NCI-H2107 (cell line): Measurements from ENCODE around the gene OR52B2.

ENCODE experiments used
- DNase-seq: peaks from one replicate; lab custom pipeline; 2025; lab: John Stamatoyannopoulos, UW

Gene OR52B2

DNA sequence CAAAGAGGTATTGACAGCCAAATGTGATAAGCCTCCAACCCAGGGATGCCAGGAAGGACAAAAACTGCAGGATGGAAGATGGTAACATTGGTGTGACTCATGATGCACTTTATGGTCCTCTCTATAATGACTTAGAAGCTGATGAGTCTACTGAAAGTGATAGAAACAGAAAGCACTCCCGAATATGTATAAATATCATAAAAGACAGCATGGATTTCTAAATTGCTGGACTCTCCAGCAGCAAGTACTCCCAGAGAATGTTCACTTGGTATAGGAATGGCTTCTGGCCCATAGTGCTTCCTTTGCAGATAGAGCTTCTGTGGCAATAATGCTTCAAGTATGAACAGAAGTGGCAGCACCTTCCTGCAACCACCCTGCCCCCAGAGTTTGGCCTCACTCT is at the start of gene OR52B2:
TSS of gene OR52B2 (minus strand) at position 101 of the 400 bp plus-strand sequence. CDS start at position 101, 0 bp downstream.
- DNase-seq, result no peak

DNA sequence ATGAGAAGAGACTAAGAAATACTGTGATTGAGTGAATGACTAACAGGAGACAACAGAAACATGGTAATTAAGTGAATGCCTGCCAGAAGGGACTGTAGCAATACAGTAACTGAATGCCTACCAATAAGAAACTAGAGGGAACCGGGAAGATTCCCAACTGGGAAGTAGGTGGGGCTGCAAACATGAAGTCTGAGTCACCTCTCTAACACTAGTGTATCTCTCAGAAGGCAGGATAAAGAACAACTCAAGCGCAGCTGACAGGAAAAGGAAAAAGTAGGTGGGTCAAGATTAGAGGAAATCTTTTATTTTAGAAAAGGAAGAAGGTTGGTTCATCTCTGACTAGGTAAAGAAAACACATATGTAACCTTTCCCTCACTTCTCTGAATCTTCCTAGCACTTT is 49.2 kb upstream of the OR52B2 start:
- no peak for DNase-seq

DNA sequence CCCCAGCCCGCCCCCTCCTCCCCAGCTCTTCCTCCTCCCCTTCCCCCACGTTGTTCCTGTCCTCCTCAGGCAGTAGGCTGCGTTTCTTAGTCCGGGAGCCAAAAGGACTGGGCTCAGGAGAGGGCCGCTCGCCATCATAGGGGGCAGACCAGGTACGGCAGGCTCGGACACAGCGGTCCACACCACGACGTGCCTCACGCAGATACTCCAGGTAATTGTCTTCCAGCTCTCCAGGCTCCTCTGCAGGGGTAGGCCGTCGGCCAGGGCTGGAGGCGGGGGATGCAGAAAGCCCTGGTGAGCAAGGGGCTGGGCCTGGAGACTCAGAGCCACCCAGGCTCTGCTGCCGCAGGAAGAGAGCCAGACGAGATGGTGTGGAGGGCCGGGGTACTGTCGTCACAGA is 47.6 kb upstream of the OR52B2 start:
- DNase-seq, result no peak

DNA sequence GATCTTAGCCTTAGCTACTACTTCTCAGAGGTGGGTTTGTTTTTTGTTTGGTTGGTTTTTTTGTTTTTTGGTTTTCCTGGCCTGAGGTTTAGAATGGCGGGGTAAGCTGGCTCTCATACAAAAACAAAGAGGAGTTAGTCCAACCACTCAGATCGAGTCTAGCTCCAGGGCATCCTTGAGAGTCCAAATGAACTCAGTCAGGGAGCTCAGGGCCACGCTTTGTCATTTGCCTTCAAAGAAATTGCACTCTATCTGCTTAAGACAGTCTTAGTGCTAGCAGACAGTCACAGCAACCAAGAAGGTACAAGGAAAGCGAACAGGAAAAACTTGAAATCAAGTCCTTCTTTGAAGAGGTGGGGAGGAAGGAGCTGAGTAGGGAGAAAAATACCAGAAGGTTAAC is 46.4 kb upstream of the OR52B2 start:
- DNase-seq, result no peak

DNA sequence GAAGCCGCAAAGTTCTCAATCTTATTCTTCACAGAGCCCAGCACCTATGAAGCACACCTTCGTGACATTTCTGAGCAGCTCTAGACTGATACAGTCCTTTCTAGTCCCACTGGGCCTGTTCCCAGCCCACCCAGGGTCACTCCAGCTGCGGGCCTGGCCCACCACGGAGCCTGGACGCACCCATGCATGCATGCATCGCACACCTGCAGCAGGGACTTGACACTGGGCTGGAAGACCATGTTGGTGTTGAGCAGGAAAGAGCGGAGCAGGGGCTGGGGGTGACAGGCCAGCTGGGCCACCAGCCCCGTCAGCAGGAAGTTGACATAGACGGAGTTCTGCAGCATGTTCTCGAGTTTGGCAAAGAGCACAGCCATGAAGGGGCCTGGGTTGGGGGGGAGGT is 44.4 kb upstream of the OR52B2 start:
- DNase-seq, result no peak

DNA sequence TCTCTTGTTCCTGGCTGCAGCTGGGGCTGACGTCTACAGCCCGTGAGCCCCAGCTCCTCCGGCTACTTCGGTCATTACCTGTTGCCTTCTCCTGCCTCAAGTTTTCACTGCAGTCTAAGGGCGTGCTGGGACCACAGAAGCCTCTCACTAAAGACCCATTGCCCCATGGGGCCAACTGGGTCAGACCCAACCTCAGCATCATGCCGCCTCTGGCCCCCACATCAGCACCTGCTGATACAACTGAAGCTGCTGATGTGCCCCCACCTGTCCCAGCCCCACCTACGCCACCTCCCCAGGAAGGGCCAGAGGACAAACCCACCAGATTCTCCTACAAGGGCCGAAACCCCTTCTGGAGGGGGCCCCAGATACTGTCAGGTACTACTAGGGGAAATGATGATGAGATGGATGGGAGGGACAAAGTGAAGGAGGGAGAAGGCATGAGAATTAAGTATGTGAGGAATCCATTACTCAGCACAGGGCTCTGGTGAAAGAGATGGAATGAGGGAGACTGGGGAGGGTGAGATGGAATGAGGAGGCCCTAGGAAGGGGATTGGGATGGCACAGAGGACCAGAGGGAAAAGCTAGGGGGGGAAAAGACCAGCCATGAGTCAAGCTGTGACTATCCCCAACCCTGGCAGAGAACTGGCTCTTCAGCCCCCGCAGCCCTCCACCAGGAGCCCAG is 40.3 kb upstream of the OR52B2 start:
- DNase-seq, result no peak

DNA sequence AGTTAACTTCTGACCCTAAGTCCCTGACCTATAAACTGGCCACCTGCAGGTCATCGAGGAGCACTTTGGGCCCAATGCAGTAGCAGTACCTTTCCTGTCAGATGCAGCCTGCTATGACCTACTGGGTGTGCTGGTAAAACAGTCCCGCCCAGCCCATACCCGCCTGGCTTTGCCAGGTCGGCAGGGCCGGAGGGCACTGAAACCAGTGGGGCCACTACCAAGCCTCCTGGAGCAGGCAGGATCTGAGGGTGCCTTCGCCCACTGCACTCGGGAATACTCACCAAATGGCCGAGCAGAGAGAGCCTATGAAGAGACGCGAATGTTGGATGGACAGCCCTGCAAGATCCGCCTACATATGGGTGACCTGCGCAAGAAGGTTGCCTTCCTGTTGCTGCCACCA is 39.7 kb upstream of the OR52B2 start:
- no peak for DNase-seq

DNA sequence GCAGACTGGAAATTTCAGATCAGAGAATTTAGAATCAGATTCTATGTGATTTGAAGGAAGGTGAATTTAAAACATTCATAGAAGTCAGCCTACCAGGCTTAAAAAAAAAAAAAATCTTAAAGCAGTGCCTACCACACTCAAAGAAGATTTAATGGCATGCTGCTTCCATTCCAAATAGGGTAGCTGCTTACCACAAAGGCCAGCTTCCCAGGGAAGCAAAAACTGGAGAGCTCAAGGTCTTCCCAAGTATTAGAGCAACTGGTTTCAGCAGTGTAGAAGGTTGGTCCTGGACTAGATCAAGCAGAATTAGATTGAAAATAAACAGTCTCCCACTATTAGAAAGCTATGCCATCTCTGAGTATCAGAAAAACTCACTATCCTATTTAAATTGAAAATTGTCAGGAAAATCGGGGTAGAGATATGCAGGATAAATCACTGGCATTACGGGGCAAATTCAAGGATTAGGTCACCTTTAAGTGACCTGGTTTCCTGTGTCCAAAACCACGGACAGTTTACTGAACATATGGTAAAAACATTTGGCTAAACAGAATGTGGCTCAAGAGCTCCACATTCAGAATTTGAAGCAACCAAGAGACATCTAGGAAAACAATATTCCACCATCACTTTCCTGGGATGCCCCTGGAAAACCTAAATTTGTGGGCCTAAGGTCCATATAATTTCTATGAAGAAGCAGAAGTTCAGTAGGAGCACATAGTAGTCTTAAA is 36.5 kb upstream of the OR52B2 start:
- DNase-seq, result no peak

DNA sequence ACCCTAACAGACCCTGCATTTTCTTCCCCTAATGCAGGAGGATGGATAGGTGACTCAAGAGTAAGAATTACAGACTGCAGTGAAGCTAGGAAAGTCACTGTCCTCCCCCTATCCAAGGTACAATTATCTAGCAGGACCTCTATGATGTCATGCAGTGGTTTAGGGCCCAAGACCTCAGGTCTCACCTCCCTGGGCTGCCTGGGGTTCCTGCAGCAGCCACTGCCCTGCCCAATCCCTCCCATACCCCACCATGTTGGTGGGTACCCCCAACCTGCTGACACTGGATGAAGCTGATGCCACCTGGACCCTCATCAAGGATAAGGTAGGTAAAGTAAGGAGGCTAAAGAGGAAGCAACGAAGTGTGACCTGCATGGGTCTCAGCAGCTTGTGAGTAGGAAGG is 35.2 kb upstream of the OR52B2 start, which contains the start of gene C11orf42:
TSS of gene C11orf42 (plus strand) at position 192 of the 400 bp plus-strand sequence. CDS start at position 251, 59 bp downstream.
- DNase-seq, result no peak

DNA sequence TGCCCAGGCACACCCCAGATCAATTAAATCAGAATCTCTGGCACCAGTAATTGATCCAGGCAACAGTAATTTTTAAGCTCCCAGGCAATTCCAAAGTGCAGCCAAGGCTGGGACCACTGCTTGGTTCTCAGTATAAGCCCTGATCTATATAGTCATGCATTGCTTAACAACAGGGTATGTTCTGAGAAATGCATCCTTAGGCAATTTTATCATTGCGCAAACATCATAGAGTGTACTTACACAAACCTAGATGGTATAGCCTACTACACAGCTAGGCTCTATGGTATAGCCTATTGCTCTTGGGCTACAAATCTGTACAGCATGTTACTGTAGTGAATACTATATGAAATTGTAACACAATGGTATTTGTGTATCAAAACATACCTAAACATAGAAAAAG is 34.6 kb upstream of the OR52B2 start:
- no peak for DNase-seq

DNA sequence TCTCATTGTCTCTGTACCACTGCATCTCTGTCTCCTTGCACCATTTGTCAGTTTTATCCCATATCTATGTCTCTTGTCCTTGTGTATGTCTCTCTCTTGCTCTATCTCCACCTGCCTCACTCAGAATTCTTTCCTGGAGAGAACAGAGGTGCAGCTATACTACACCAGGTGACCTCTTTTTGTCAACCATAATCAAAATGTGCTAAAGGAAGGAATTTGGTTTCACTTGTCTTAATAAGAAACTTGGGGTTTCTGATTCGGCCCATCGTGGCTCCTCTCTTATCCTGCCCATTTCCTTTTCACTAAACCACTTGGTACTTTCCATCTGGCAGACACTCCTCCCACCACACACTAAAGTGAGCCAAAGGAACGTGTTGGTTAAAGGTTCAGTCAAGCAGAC is 33.2 kb upstream of the OR52B2 start:
- no peak for DNase-seq

DNA sequence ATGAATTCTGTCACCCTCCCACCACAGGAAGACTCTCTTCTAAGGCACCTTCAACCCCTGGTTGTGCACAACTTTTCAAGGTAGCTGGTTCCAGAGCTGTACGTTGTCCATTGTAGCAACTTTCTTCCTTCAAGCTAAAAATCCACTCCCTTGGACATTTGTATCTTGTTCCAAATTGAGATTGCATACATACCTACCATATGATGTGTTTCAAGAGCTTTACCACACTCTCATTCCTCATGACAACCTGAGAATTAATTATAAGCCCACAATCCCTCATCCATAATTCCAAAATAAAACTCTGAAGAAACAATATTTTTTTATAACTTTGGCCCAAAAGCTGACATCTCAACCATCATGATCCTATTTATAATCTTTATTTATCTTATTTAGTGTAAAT is 31.9 kb upstream of the OR52B2 start:
- no peak for DNase-seq

DNA sequence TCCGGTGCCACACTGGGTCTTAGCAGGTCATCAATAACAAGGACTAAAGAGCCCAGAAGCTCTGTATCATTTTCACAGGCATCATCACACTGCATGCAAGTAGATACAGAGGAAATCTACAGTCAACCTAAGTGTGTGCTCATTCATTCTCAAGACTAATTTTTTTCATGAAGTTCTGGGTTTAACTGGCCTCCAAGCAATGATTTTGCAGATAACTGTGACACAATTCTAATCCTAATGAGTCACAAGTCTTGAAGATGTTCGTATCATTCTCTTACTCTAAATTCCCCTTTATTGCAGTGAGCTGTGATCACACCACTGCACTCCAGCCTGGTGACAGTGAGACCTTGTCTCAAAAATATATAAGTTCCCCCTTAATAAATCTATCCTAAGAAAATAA is 31.4 kb upstream of the OR52B2 start:
- DNase-seq, result no peak

DNA sequence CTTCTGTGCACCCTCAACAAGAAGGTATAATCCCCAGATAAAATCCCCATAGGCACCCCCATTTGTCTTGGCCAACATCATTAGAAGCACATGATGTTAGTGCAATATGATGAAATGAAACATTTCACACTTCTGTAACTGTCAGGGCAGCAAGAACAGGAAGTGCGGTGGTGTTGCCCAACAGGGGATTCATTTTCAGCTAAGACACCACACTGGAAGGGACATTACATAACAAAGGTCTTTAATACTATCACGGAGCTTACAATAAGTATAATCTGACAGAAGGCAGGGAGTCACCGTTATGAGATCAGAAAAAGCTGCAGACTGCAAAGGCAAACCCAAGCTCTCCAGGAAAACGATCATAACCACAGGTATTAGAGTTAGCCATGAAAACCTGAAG is 30.8 kb upstream of the OR52B2 start:
- DNase-seq, result no peak

DNA sequence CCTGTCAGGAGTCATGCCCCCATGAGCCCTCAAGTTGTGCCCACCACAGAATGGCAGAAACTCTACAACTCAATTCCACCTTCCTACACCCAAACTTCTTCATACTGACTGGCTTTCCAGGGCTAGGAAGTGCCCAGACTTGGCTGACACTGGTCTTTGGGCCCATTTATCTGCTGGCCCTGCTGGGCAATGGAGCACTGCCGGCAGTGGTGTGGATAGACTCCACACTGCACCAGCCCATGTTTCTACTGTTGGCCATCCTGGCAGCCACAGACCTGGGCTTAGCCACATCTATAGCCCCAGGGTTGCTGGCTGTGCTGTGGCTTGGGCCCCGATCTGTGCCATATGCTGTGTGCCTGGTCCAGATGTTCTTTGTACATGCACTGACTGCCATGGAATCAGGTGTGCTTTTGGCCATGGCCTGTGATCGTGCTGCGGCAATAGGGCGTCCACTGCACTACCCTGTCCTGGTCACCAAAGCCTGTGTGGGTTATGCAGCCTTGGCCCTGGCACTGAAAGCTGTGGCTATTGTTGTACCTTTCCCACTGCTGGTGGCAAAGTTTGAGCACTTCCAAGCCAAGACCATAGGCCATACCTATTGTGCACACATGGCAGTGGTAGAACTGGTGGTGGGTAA is 29.2 kb upstream of the OR52B2 start, which contains the start of gene OR52W1:
TSS of gene OR52W1 (plus strand) at position 51 of the 637 bp plus-strand sequence. CDS start at position 51, 0 bp downstream.
- no peak for DNase-seq

DNA sequence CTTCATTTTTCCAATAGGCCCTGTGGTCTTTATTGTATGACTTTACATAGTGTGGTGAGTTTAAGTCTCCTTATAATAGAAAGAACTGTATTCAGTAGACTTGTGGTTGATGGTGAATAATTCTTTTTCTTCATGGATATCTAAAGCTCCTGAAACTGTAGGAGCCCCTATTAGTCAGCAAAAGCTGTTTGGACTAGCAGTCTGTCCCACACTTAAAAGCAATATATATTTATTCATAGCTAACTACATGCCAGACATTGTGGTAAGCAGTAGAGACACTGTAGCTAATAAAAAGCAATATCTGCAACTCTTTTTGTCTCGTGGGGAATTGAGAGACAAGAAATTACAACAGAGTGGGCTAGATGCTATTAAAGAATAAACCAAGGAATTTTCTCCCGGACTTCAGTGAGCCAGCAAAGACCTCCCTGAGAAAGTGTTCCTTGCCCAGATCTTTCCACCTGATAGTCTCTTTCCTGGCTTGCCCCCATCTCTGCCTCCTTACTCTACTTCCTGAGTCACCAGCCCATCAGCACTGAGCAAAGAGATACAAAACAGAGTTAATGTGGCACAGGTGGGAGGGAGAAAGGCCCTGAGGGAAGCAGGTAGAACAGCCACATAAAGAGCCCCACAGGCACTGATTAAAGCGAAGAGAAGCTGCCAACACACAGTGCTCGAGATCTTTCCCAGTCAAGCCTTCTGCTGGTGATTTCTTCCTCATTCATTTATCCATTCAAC is 27.5 kb upstream of the OR52B2 start:
- DNase-seq, result no peak

DNA sequence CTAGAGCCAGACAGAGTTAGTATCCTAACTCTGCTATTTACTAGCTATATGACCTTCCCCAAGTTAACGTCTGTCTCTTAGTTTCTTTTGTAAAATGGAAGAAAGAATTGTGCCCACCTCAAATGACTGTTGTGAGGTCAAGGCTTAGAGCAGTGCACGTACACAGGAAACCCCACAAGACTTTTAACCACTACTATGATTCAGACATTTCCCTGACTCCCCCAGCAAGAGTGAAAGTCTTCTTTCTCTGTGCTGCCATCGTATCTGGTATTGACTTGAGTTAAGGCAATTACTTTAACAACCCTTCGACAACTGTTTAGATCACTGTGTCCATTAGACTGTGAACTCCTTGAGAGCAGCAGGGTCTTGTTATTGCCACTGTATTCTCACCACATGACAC is 26.3 kb upstream of the OR52B2 start:
- no peak for DNase-seq

DNA sequence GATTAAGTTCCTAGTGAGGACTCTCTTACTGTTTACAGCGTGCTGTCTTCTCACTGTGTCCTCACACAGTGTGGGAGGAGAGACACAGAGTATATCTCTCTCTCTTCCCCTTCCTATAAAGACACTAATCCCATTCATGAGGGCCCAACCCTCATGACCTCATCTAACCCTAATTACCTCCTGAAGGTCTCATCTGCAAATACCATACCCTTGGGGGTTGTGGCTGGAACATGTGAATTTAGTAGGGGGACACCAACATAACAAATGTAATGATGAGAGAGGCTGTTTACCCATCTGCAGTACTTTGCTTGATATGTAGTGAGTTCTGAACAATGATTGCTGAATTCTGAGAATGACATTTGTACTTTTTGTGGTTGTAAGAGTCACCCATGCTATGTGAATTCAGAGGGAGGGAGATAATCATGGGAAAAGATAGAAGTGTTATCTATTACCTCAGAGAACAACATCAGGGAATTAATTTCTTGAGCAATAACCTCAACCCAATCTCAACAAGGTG is 24.0 kb upstream of the OR52B2 start:
- no peak for DNase-seq

DNA sequence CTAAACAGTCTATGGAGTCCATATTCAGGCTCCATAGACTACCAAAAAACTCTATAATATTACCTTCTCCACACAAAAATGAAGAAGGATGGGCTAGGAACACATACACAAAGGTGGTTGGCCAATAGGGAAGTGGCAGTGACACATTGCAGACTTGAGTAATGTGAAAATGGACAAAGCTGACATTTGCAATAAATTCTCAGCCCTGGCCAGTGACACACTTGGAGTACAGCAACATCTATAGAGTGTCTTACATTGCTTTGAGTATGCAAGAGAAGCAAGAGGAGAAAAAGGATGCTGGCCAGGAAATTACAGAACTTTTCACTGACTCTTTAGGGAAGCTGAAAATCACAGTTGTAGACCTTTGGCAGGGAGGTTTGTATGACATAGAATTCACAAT is 21.6 kb upstream of the OR52B2 start:
- no peak for DNase-seq

DNA sequence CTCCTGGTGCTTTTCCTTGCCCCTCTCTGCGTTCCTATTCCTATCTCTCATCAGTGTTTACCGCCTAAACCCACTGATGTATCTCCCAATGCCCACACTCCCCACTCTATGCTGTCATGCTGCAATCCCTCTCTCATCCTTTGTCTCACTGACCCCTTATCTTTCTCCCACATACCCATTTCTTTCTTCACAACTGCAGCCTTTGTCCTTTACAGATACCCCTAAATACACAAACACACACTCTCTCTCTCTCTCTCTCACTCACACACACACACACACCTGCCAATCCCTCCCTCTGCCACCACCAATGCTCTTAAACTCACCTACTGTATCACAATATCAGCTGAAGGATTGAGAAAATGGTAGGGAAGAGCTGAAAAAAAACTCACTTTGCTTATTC is 5.3 kb upstream of the OR52B2 start:
- DNase-seq, result no peak

DNA sequence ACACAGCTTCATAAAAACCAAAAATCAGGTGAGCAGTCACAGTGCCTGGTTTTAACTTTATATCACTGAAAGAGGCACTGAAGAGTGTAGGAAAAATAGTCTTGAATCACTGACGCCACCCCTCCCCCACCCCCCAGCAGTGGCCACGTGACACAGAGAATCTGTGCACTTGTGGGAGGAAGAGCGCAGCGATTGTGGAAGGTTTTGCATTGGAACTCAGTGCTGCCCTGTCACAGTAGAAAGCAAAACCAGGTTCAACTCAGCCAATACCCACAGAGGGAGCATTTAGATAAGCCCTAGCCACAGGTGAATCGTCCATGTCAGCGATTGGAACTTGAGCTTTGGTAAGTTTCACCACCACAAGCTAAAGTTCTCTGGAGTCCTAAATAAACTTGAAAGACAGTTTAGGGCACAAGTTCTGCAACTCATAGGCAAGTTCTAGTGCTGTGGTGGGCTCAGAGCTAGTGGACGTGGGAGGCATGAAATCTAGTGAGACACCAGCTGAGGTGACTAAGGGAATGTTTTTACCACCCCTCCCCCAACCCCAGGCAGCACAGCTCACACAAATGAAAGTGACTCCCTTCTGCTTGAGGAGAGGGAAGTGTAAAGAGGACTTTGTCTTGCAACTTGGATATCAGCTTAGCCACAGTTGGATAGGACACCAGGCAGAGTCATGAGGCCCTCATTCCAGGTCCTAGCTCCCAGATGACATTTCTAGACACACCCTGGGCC is 13.3 kb downstream of the OR52B2 start:
- DNase-seq, result no peak
